HG03460 (cell line): ENCODE data around the gene RCAN2.
"Not testable (repeated sequence)": the region's sequence is repeated elsewhere in the genome, so short reads cannot be mapped to it uniquely, and the experiment has no call there.

Source experiments
- ATAC-seq: cut with Tn5 transposase; IDR thresholded peaks from one replicate; pipeline ENCODE4 v1.9.1; 2021; ENCODE audit not compliant: unreplicated experiment

RCAN2 gene

GRCh38 chr6:46440641-46441040 is 50.6 kb downstream of the RCAN2 start:
- no peak for ATAC-seq

- ATAC-seq = no peak
These were observed 51.1 kb downstream of the RCAN2 start for GRCh38 chr6:46440141-46440540.

GRCh38 chr6:46438245-46438644 is 53.0 kb downstream of the RCAN2 start:
- ATAC-seq = no peak

GRCh38 chr6:46437671-46438221 is 53.5 kb downstream of the RCAN2 start:
- ATAC-seq = no peak

GRCh38 chr6:46422619-46423018 is 68.6 kb downstream of the RCAN2 start:
- ATAC-seq = no peak

GRCh38 chr6:46421939-46422338 is 69.3 kb downstream of the RCAN2 start:
- no peak for ATAC-seq

GRCh38 chr6:46420921-46421638 is 70.2 kb downstream of the RCAN2 start:
- no peak for ATAC-seq

GRCh38 chr6:46419576-46420002 is 71.7 kb downstream of the RCAN2 start:
- ATAC-seq = no peak

GRCh38 chr6:46414398-46414797 is 76.9 kb downstream of the RCAN2 start:
- ATAC-seq = no peak

- ATAC-seq = no peak
These were observed 78.6 kb downstream of the RCAN2 start for GRCh38 chr6:46412662-46413061.

- no peak for ATAC-seq
These were observed 79.6 kb downstream of the RCAN2 start for GRCh38 chr6:46411456-46412197.

GRCh38 chr6:46410334-46410953 is 80.8 kb downstream of the RCAN2 start:
- no peak for ATAC-seq

GRCh38 chr6:46407776-46408530 is 83.3 kb downstream of the RCAN2 start:
- no peak for ATAC-seq

GRCh38 chr6:46407246-46407645 is 84.0 kb downstream of the RCAN2 start:
- ATAC-seq = no peak

GRCh38 chr6:46405620-46406180 is 85.5 kb downstream of the RCAN2 start:
- not testable (repeated sequence) for ATAC-seq

- no peak for ATAC-seq
These were observed 90.4 kb downstream of the RCAN2 start for GRCh38 chr6:46400898-46401297.

GRCh38 chr6:46395530-46395929 is 95.7 kb downstream of the RCAN2 start:
- no peak for ATAC-seq

GRCh38 chr6:46393940-46394337 is 97.3 kb downstream of the RCAN2 start:
- ATAC-seq = no peak

GRCh38 chr6:46393161-46393939 is 97.9 kb downstream of the RCAN2 start:
- ATAC-seq = no peak

- no peak for ATAC-seq
These were observed 99.0 kb downstream of the RCAN2 start for GRCh38 chr6:46392294-46392693.
